ENCODE measurements around the gene SEMA3A.
"Not testable (repeated sequence)": the region's sequence is repeated elsewhere in the genome, so short reads cannot be mapped to it uniquely, and the experiment has no call there.

SEMA3A gene

DNA sequence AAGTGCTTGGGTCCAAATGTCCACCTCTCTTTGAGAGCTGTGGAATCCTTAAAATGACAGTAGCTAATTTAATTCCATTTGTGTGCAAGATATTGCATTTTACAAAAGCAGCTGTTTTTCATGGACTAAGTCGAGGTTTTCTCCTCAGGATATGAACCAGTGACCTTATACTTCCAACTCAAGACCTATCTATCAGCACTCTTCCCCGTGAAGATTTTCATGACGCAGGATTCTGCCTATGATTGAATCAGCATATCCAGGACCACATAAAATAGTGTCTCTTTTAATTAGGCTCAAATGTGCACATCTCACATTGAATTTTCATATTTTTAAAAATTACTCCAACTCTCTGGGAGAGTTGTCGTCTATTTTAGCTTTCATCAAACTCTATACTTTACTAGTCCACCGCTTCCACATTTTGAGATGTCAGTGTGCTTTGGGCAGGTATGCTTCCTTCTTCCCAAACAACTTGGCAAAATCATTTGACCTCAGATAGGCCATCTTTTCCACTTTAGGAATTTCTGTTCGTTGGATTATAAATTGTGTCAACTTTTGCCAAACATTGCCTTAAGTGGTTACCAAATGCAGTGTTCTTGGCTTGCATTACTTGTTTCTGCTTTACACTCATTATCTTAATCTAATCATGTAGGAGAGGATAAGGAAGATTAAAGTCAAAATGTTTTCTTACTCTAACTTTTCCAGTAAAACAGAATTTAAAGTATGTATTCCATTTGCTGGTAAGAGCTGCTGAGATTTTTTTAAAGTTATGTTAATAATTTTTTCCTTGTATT, 39.4 kb downstream of the SEMA3A start:
- TF ChIP-seq ZNF70 (CRISPR knock-in tag; IDR thresholded peaks at IDR 0.05): no peak
- TF ChIP-seq RARB (CRISPR knock-in tag; IDR thresholded peaks at IDR 0.05): peak; percentile 51; the same call in 1 of the 2 replicates
- TF ChIP-seq, protein P1, sequence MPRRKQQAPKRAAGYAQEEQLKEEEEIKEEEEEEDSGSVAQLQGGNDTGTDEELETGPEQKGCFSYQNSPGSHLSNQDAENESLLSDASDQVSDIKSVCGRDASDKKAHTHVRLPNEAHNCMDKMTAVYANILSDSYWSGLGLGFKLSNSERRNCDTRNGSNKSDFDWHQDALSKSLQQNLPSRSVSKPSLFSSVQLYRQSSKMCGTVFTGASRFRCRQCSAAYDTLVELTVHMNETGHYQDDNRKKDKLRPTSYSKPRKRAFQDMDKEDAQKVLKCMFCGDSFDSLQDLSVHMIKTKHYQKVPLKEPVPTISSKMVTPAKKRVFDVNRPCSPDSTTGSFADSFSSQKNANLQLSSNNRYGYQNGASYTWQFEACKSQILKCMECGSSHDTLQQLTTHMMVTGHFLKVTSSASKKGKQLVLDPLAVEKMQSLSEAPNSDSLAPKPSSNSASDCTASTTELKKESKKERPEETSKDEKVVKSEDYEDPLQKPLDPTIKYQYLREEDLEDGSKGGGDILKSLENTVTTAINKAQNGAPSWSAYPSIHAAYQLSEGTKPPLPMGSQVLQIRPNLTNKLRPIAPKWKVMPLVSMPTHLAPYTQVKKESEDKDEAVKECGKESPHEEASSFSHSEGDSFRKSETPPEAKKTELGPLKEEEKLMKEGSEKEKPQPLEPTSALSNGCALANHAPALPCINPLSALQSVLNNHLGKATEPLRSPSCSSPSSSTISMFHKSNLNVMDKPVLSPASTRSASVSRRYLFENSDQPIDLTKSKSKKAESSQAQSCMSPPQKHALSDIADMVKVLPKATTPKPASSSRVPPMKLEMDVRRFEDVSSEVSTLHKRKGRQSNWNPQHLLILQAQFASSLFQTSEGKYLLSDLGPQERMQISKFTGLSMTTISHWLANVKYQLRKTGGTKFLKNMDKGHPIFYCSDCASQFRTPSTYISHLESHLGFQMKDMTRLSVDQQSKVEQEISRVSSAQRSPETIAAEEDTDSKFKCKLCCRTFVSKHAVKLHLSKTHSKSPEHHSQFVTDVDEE (CRISPR knock-in tag; IDR thresholded peaks at IDR 0.05): no peak; the same call in 1 of the 2 replicates
- no peak for TF ChIP-seq SNAI2 (CRISPR knock-in tag; IDR thresholded peaks at IDR 0.05)
- no peak for TF ChIP-seq ZFP30 (CRISPR knock-in tag; IDR thresholded peaks at IDR 0.05)
- TF ChIP-seq CSDC2 (CRISPR knock-in tag; IDR thresholded peaks at IDR 0.05): no peak
- TF ChIP-seq ISL1 (CRISPR knock-in tag; IDR thresholded peaks at IDR 0.05): peak; percentile 100
- peak; percentile 76; the same call in 1 of the 2 replicates for TF ChIP-seq TOX (CRISPR knock-in tag; IDR thresholded peaks at IDR 0.05; ENCODE audit: borderline replicate concordance)
- peak; percentile 83 for TF ChIP-seq ZC3H10 (CRISPR knock-in tag; IDR thresholded peaks at IDR 0.05)
- TF ChIP-seq TCF4 (CRISPR knock-in tag; IDR thresholded peaks at IDR 0.05; ENCODE audit: borderline replicate concordance): peak; percentile 60; the same call in 1 of the 2 replicates
- TF ChIP-seq, protein P2, sequence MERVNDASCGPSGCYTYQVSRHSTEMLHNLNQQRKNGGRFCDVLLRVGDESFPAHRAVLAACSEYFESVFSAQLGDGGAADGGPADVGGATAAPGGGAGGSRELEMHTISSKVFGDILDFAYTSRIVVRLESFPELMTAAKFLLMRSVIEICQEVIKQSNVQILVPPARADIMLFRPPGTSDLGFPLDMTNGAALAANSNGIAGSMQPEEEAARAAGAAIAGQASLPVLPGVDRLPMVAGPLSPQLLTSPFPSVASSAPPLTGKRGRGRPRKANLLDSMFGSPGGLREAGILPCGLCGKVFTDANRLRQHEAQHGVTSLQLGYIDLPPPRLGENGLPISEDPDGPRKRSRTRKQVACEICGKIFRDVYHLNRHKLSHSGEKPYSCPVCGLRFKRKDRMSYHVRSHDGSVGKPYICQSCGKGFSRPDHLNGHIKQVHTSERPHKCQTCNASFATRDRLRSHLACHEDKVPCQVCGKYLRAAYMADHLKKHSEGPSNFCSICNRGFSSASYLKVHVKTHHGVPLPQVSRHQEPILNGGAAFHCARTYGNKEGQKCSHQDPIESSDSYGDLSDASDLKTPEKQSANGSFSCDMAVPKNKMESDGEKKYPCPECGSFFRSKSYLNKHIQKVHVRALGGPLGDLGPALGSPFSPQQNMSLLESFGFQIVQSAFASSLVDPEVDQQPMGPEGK (CRISPR knock-in tag; IDR thresholded peaks at IDR 0.05; ENCODE audit: borderline replicate concordance): peak; percentile 74
- no peak for TF ChIP-seq ZNF565 (CRISPR knock-in tag; conservative IDR thresholded peaks at IDR 0.05; ENCODE audit: low read depth)
- TF ChIP-seq, protein P3, sequence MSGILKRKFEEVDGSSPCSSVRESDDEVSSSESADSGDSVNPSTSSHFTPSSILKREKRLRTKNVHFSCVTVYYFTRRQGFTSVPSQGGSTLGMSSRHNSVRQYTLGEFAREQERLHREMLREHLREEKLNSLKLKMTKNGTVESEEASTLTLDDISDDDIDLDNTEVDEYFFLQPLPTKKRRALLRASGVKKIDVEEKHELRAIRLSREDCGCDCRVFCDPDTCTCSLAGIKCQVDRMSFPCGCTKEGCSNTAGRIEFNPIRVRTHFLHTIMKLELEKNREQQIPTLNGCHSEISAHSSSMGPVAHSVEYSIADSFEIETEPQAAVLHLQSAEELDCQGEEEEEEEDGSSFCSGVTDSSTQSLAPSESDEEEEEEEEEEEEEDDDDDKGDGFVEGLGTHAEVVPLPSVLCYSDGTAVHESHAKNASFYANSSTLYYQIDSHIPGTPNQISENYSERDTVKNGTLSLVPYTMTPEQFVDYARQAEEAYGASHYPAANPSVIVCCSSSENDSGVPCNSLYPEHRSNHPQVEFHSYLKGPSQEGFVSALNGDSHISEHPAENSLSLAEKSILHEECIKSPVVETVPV (CRISPR knock-in tag; IDR thresholded peaks at IDR 0.05): 0 out of 2 replicates have a peak, but pooled peaks have one; percentile 13
- TF ChIP-seq, protein P4, sequence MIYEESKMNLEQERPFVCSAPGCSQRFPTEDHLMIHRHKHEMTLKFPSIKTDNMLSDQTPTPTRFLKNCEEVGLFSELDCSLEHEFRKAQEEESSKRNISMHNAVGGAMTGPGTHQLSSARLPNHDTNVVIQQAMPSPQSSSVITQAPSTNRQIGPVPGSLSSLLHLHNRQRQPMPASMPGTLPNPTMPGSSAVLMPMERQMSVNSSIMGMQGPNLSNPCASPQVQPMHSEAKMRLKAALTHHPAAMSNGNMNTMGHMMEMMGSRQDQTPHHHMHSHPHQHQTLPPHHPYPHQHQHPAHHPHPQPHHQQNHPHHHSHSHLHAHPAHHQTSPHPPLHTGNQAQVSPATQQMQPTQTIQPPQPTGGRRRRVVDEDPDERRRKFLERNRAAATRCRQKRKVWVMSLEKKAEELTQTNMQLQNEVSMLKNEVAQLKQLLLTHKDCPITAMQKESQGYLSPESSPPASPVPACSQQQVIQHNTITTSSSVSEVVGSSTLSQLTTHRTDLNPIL (CRISPR knock-in tag; IDR thresholded peaks at IDR 0.05; ENCODE audit: low read depth): peak; percentile 60
- no peak for TF ChIP-seq PPARA (CRISPR knock-in tag; IDR thresholded peaks at IDR 0.05; ENCODE audit: borderline replicate concordance)
- no peak for TF ChIP-seq ZFP3 (CRISPR knock-in tag; IDR thresholded peaks at IDR 0.05)
- TF ChIP-seq POU6F1 (CRISPR knock-in tag; IDR thresholded peaks at IDR 0.05; ENCODE audit: borderline replicate concordance, low read depth): peak; percentile 89; the same call in 1 of the 2 replicates
- no peak for TF ChIP-seq ESRRG (CRISPR knock-in tag; IDR thresholded peaks at IDR 0.05)
- no peak for TF ChIP-seq BACH2 (CRISPR knock-in tag; IDR thresholded peaks at IDR 0.05; ENCODE audit: borderline replicate concordance)
- no peak for TF ChIP-seq GLIS3 (CRISPR knock-in tag; IDR thresholded peaks at IDR 0.05)
- no peak for TF ChIP-seq OSR1 (CRISPR knock-in tag; IDR thresholded peaks at IDR 0.05)
- TF ChIP-seq ARNTL (CRISPR knock-in tag; IDR thresholded peaks at IDR 0.05; ENCODE audit: borderline replicate concordance, low read depth): no peak
- TF ChIP-seq ZNF8 (CRISPR knock-in tag; IDR thresholded peaks at IDR 0.05): 0 out of 2 replicates have a peak, but pooled peaks have one; percentile 16
- peak; percentile 94 for ATAC-seq

GRCh38 chr7:84152995-84153394, 41.6 kb downstream of the SEMA3A start:
- TF ChIP-seq ZNF8 (CRISPR knock-in tag; IDR thresholded peaks at IDR 0.05): no peak
- peak; percentile 65 for TF ChIP-seq ISL1 (CRISPR knock-in tag; IDR thresholded peaks at IDR 0.05)
- TF ChIP-seq OSR1 (CRISPR knock-in tag; IDR thresholded peaks at IDR 0.05): no peak
- no peak for ATAC-seq

DNA sequence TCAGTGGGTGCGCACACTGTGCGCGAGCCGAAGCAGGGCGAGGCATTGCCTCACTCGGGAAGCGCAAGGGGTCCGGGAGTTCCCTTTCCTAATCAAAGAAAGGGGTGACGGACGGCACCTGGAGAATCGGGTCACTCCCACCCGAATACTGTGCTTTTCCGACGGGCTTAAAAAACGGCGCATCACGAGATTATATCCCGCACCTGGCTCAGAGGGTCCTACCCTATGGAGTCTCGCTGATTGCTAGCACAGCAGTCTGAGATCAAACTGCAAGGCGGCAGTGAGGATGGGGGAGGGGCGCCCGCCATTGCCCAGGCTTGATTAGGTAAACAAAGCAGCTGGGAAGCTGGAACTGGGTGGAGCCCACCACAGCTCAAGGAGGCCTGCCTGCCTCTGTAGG, 44.2 kb downstream of the SEMA3A start:
- ATAC-seq: not testable (repeated sequence)
